Measurements from ENCODE around the gene ADGRG6. TPM values are rescaled to one million over a fixed set of nuclear protein-coding genes. Genes with fewer than 3 reads are reported as not detected.

The ADGRG6 gene
- total and polyA plus RNA-seq, 2 donors (not counting 1 experiment from before 2014, with no cell fraction given): 0.03 TPM; not detected in 1

DNA sequence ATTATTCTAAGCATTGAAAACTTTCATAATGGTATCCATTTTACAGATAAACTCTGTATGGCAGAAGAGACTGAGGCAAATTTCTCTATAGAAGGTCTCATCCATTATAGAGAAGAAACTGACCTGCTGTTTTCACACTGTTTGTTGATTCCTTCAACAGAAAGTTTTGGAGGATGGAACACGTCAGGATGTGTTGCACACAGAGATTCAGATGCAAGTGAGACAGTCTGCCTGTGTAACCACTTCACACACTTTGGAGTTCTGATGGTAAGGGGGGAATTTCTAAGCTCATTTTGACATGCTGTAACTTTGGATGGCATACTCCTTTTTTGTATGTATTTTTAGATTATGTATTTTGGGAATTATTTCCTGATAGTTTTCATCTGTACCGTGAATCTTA is 109.3 kb downstream of the ADGRG6 start:
- intact Hi-C loops (cut with micrococcal nuclease): no loop called here
- Mint-ChIP-seq H3K4me3 (no peak overlapping the region), H3K27ac (no peak overlapping the region), H3K27me3 (peaks cover 3% of the 10 kb centered on the region), H3K4me1 (no peaks in the 10 kb centered on the region), H3K9me3 (ENCODE audit: insufficient read depth) (no peaks in the 10 kb centered on the region)
- Histone ChIP-seq H3K27ac (ENCODE audit: low read length in 2 of 2) (no peak overlapping the region), H3K4me2 (replicated peaks; ENCODE audit: low read depth, low read length, poor library complexity, severe bottlenecking) (no peak overlapping the region), H3K4me3 (ENCODE audit: control extremely low read depth in 1 of 5, extremely low read depth in 1 of 5, insufficient read depth in 1 of 5, low read depth in 2 of 5, low read length in 4 of 5) (no peak overlapping the region), H3K4me1 (ENCODE audit: control insufficient read depth in 2 of 2, insufficient read depth in 2 of 2, low read length in 2 of 2) (no peaks in the 10 kb centered on the region), H3K79me2 (ENCODE audit: control insufficient read depth, insufficient read depth, low read length) (no peaks in the 10 kb centered on the region), H3K36me3 (replicated peaks in 1 of 2; ENCODE audit: control extremely low read depth in 1 of 2, control insufficient read depth in 1 of 2, extremely low read depth in 1 of 2, insufficient read depth in 2 of 2, low read length in 1 of 2) (no peaks in the 10 kb centered on the region), H3K9me3 (ENCODE audit: control extremely low read depth in 1 of 3, control insufficient read depth in 2 of 3, insufficient read depth in 1 of 3, low read length in 2 of 3) (no peaks in the 10 kb centered on the region), H3K9ac (ENCODE audit: low read length) (no peak overlapping the region), H2AFZ (ENCODE audit: insufficient read depth, low read depth, low read length, poor library complexity, severe bottlenecking) (no peak overlapping the region), H3K27me3 (replicated peaks in 1 of 4; ENCODE audit: control extremely low read depth in 1 of 4, control insufficient read depth in 3 of 4, insufficient read depth in 4 of 4, low read length in 3 of 4) (no peaks in the 10 kb centered on the region), H4K20me1 (ENCODE audit: control insufficient read depth, insufficient read depth, low read length, poor library complexity, severe bottlenecking) (no peaks in the 10 kb centered on the region)
- no peak for TF ChIP-seq EZH2 (IDR thresholded peaks at IDR 0.05; ENCODE audit: borderline replicate concordance, insufficient read depth, low read depth, low read length, poor library complexity, severe bottlenecking)
- TF ChIP-seq, protein P1, sequence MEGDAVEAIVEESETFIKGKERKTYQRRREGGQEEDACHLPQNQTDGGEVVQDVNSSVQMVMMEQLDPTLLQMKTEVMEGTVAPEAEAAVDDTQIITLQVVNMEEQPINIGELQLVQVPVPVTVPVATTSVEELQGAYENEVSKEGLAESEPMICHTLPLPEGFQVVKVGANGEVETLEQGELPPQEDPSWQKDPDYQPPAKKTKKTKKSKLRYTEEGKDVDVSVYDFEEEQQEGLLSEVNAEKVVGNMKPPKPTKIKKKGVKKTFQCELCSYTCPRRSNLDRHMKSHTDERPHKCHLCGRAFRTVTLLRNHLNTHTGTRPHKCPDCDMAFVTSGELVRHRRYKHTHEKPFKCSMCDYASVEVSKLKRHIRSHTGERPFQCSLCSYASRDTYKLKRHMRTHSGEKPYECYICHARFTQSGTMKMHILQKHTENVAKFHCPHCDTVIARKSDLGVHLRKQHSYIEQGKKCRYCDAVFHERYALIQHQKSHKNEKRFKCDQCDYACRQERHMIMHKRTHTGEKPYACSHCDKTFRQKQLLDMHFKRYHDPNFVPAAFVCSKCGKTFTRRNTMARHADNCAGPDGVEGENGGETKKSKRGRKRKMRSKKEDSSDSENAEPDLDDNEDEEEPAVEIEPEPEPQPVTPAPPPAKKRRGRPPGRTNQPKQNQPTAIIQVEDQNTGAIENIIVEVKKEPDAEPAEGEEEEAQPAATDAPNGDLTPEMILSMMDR (IDR thresholded peaks at IDR 0.05): no peak
- ChIA-PET POLR2A (no interaction called here), CTCF (no interaction called here)
- WGBS (ENCODE audit: insufficient coverage): 100% methylated on average over 1 of the region's 2 CpGs
- no peak for DNase-seq
- ATAC-seq (ENCODE audit: low read depth): no peak

DNA sequence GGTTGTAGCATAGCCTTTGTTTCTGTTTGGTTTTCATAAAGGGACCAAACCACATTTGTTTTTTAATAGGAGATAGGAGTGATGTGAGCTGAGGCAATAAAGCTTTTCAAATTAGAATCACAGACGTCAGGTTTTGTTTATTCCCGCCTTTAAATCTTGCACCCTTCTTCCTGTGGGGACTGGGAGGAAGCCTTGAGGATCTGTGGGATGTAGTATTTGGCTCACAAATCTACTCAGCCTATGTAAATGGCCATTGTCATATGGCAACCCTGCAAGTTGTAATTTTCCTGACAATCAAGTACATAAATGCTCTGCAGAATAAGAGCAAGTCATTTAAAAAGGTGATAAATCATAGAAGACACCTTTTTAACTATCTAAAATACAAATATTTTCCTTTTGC is 110.4 kb downstream of the ADGRG6 start:
- no peaks in the 10 kb centered on the region for H3K9me3 Mint-ChIP-seq (ENCODE audit: insufficient read depth)

More for the DNA sequence above, 110.4 kb downstream of the ADGRG6 start:
- no peak overlapping the region for H3K4me3 Mint-ChIP-seq
- Histone ChIP-seq H3K9ac (ENCODE audit: low read length) (no peak overlapping the region), H3K4me1 (ENCODE audit: control insufficient read depth in 2 of 2, insufficient read depth in 2 of 2, low read length in 2 of 2) (no peaks in the 10 kb centered on the region), H3K79me2 (ENCODE audit: control insufficient read depth, insufficient read depth, low read length) (no peaks in the 10 kb centered on the region), H3K36me3 (replicated peaks in 1 of 2; ENCODE audit: control extremely low read depth in 1 of 2, control insufficient read depth in 1 of 2, extremely low read depth in 1 of 2, insufficient read depth in 2 of 2, low read length in 1 of 2) (no peaks in the 10 kb centered on the region), H3K27me3 (replicated peaks in 1 of 4; ENCODE audit: control extremely low read depth in 1 of 4, control insufficient read depth in 3 of 4, insufficient read depth in 4 of 4, low read length in 3 of 4) (no peaks in the 10 kb centered on the region), H2AFZ (ENCODE audit: insufficient read depth, low read depth, low read length, poor library complexity, severe bottlenecking) (no peak overlapping the region), H3K27ac (ENCODE audit: low read length in 2 of 2) (no peak overlapping the region), H3K4me2 (replicated peaks; ENCODE audit: low read depth, low read length, poor library complexity, severe bottlenecking) (no peak overlapping the region), H3K4me3 (ENCODE audit: control extremely low read depth in 1 of 5, extremely low read depth in 1 of 5, insufficient read depth in 1 of 5, low read depth in 2 of 5, low read length in 4 of 5) (no peak overlapping the region), H3K9me3 (ENCODE audit: control extremely low read depth in 1 of 3, control insufficient read depth in 2 of 3, insufficient read depth in 1 of 3, low read length in 2 of 3) (no peaks in the 10 kb centered on the region), H4K20me1 (ENCODE audit: control insufficient read depth, insufficient read depth, low read length, poor library complexity, severe bottlenecking) (no peaks in the 10 kb centered on the region)
- intact Hi-C loops (cut with micrococcal nuclease): no loop called here
- POLR2A ChIA-PET: no interaction called here
- no peaks in the 10 kb centered on the region for H3K4me1 Mint-ChIP-seq
- H3K27me3 Mint-ChIP-seq: peaks cover 3% of the 10 kb centered on the region
- H3K27ac Mint-ChIP-seq: no peak overlapping the region
- CTCF ChIA-PET: no interaction called here
- ATAC-seq (ENCODE audit: low read depth): no peak
- DNase-seq: no peak
- no CpG with 5 or more reads among the region's 2 CpGs for WGBS (ENCODE audit: insufficient coverage)
- TF ChIP-seq EZH2 (IDR thresholded peaks at IDR 0.05; ENCODE audit: borderline replicate concordance, insufficient read depth, low read depth, low read length, poor library complexity, severe bottlenecking): no peak
- TF ChIP-seq, protein P1 (IDR thresholded peaks at IDR 0.05): no peak

All from B cell (primary cell).